ENCODE measurements around the gene MMP17. TPM values are rescaled to one million over a fixed set of nuclear protein-coding genes. Genes with fewer than 3 reads are reported as not detected.
A peak's percentile ranks its signal among the peaks of the same experiment; 100 is the strongest.
"Not testable (repeated sequence)": the region's sequence is repeated elsewhere in the genome, so short reads cannot be mapped to it uniquely, and the experiment has no call there.

MMP17 gene
- polyA plus RNA-seq, 3 donors from 2014 or later = 0.72 TPM; not detected in 2

DNA sequence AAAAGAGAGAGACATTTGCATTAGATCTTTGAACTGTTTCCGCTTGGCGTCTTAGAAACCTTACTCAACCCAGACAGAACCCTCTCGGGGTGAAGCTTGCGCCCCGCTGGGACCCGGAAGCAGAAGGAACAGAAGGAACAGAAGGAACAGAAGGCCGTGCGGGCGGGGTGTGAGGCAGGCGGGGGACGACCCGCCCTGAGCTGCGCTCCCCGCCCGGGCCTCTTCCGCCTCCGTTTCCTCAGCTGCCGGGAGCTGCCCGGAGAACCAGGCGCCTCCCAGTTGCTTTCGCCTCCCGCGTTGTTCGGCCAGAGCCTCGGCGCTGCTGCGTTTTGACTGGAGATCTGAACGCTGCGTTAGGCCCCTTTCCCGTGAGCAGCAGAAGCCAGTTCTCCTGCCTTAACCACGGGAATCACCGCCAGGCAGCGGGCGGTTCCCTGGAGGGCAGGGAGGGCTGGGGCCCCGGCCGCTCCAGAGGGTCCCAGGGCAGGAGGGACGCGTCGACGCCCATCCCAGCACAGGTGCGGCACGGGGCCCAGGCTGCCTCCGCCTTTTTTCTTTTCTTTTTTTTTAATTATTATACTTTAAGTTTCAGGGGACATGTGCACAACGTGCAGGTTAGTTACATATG, 19.3 kb upstream of the MMP17 start:
- Mint-ChIP-seq H3K4me3 (peak overlapping the region; percentile 69 to 81 (median 72)), H3K27ac (peak overlapping the region in 2 of 6 donors; percentile 50 to 72)

DNA sequence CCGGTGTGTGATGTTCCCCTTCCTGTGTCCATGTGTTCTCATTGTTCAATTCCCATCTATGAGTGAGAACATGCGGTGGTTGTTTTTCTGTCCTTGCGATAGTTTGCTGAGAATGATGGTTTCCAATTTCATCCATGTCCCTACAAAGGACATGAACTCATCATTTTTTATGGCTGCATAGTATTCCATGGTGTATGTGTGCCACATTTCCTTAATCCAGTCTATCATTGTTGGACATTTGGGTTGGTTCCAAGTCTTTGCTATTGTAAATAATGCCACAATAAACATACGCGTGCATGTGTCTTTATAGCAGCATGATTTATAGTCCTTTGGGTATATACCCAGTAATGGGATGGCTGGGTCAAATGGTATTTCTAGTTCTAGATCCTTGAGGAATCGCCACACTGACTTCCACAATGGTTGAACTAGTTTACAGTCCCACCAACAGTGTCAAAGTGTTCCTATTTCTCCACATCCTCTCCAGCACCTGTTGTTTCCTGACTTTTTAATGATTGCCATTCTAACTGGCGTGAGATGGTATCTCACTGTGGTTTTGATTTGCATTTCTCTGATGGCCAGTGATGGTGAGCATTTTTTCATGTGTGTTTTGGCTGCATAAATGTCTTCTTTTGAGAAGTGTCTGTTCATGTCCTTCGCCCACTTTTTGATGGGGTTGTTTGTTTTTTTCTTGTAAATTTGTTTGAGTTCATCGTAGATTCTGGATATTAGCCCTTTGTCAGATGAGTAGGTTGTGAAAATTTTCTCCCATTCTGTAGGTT, 18.5 kb upstream of the MMP17 start:
- DNase-seq; H3K27me3 Mint-ChIP-seq (ENCODE audit: low read depth in 3 of 3): not testable (repeated sequence)
- H3K4me3 Mint-ChIP-seq = peak overlapping the region in 4 of 5 donors; percentile 53 to 80 (median 66)

More for the DNA sequence above, 19.3 kb upstream of the MMP17 start:
- H3K9me3 Mint-ChIP-seq = peaks cover 0 to 8% (median 5%) of the 10 kb centered on the region in 6 donors
- DNase-seq = peak in 2 of 3 donors; percentile 11 to 25
- peaks cover 0 to 5% of the 10 kb centered on the region in 2 donors for H3K4me1 Mint-ChIP-seq
- peaks cover 0 to 2% (median 1%) of the 10 kb centered on the region in 3 donors for H3K27me3 Mint-ChIP-seq (ENCODE audit: low read depth in 3 of 3)
- H3K36me3 Mint-ChIP-seq = peaks cover 6 to 9% (median 9%) of the 10 kb centered on the region in 3 donors

DNA sequence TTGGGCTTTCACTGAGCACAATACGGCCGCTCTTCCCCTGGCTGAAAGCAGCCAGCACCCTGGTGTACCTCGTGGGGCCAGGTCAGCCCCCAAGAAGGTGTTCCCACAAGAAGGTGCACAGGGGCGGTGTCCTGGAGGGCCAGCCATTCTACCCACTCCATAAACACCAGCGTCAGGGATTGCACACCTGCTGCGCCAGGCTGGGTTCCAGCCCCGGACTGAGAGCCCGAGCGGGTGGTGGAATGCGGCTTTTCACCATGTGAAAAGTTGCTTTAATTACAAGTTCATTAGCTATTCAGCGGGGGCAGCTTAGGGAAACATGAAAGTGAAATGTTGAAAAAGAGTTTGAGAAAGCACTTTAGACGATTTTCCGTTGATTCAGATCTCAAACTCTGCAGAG, 17.5 kb upstream of the MMP17 start:
- Mint-ChIP-seq H3K4me1 (peaks cover 0 to 5% of the 10 kb centered on the region in 2 donors), H3K27me3 (ENCODE audit: low read depth in 3 of 3) (peaks cover 0 to 2% (median 1%) of the 10 kb centered on the region in 3 donors), H3K36me3 (peaks cover 6 to 9% (median 6%) of the 10 kb centered on the region in 3 donors)

More for the DNA sequence above, 18.5 kb upstream of the MMP17 start:
- H3K36me3 Mint-ChIP-seq, H3K4me1 Mint-ChIP-seq, H3K27ac Mint-ChIP-seq, H3K9me3 Mint-ChIP-seq: not testable (repeated sequence)

DNA sequence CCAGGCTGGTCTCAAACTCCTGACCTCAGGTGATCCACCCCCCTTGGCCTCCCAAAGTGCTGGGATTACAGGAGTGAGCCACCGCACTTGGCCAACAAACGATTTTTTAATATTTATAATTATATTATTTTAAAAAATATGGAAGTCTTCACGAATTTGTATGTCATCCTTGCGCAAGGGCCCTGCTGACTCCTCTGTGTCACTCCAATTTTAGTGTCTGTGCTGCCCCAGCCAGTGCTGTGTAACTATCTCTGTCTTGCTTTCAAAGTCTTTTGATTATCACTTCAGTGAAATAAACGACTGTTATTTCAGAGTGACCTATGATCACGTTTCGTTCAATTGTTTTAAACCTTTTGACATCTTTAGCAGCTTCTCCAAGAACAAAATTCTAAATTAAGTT, 13.1 kb upstream of the MMP17 start:
- peaks cover 0 to 9% (median 3%) of the 10 kb centered on the region in 6 donors for H3K9me3 Mint-ChIP-seq
- no peaks in the 10 kb centered on the region for H3K4me1 Mint-ChIP-seq
- no peak overlapping the region for H3K27ac Mint-ChIP-seq
- H3K36me3 Mint-ChIP-seq = peaks cover 6 to 9% (median 6%) of the 10 kb centered on the region in 3 donors
- DNase-seq = no peak
- peaks cover 0 to 2% (median 1%) of the 10 kb centered on the region in 3 donors for H3K27me3 Mint-ChIP-seq (ENCODE audit: low read depth in 3 of 3)
- no peak overlapping the region for H3K4me3 Mint-ChIP-seq

More for the DNA sequence above, 17.5 kb upstream of the MMP17 start:
- Mint-ChIP-seq H3K4me3 (no peak overlapping the region), H3K9me3 (peaks cover 0 to 9% (median 3%) of the 10 kb centered on the region in 6 donors), H3K27ac (no peak overlapping the region)
- no peak for DNase-seq

DNA sequence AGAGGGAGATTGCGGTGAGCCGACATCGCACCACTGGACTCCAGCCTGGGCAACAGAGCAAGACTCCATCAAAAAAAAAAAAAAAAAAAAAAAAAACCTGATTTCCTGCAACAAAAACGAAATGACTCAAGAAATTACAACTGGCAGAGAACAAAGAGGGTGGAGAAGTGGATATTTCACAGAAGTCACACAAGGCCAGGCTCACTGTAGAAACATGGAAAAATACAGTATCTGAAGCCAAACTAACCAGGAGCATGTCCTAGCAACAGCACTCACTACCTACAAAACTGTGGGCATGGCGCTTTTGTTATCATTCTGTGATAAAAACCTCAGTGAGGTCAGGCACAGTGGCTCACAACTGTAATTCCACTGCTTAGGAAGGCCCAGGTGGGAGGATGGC, 11.7 kb upstream of the MMP17 start:
- Mint-ChIP-seq H3K36me3 (peaks cover 6 to 9% (median 6%) of the 10 kb centered on the region in 3 donors), H3K4me1 (no peaks in the 10 kb centered on the region), H3K9me3 (peaks cover 0 to 9% (median 3%) of the 10 kb centered on the region in 6 donors), H3K4me3 (no peak overlapping the region), H3K27ac (no peak overlapping the region), H3K27me3 (ENCODE audit: low read depth in 3 of 3) (peaks cover 1 to 2% (median 2%) of the 10 kb centered on the region in 3 donors)
- DNase-seq = no peak

DNA sequence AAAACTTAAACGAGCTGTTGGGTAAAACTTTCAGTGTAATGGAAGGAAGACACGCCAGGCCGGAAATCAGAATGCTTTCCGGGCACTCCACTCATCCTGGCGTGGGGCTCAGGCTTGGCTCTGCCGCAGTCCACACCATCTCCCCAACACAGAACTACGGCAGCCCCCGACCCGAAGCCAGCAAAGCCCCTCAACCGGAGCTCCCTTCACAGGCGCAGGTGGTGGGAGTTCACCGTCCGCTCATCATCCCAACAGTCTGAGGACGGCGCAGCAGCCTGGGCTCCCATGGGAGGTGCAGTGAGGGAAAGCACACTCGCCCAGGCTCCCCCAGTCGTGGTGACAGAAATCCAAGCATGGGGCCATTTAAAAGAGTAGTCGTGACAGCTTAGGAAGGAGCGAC, 11.0 kb upstream of the MMP17 start:
- Mint-ChIP-seq H3K27me3 (ENCODE audit: low read depth in 3 of 3) (peaks cover 1 to 2% (median 2%) of the 10 kb centered on the region in 3 donors), H3K4me3 (no peak overlapping the region), H3K9me3 (peaks cover 0 to 9% (median 3%) of the 10 kb centered on the region in 6 donors), H3K36me3 (peaks cover 6% of the 10 kb centered on the region in 3 donors), H3K27ac (no peak overlapping the region), H3K4me1 (no peaks in the 10 kb centered on the region)
- no peak for DNase-seq

DNA sequence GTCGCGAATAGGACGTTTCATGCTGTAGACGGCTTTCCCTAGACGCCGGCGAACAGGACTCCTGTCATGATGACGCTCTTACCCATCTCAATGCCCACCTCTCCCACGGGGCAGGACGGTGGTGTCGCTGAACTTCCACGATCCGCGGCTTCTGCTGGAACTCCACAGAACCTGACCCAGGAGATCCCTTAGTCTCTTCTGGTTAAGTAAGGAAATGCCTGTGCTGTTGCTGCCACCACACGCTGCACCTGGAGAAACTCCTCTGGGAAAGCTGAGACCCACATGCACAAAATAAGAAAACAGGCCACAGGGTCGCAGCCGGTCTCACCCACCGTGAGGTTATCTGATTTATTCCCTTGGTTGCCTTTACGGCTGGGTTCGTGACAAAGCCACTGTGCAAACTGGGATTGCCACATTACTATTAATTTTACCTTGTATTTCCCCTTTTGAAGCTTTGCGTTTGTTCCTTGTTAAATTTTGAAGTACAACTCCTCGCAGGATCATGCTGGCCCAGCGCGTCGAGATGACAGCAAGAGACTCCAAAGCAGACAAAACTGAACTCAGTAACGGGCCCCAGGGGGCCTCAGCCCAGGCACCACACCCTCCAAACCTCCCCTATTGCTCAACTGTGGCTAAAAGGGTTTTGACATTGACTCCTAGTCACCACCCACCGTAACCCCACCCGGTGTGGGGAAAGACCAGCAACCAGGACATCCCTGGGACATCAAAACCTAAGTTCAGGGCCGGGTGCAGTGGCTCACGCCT, 9.2 kb upstream of the MMP17 start:
- Mint-ChIP-seq H3K27me3 (ENCODE audit: low read depth in 3 of 3) (peaks cover 0 to 2% (median 2%) of the 10 kb centered on the region in 3 donors), H3K36me3 (no peaks in the 10 kb centered on the region), H3K9me3 (peaks cover 0 to under 1% (median 0%) of the 10 kb centered on the region in 6 donors), H3K4me3 (no peak overlapping the region), H3K27ac (no peak overlapping the region), H3K4me1 (no peaks in the 10 kb centered on the region)
- DNase-seq = no peak

DNA sequence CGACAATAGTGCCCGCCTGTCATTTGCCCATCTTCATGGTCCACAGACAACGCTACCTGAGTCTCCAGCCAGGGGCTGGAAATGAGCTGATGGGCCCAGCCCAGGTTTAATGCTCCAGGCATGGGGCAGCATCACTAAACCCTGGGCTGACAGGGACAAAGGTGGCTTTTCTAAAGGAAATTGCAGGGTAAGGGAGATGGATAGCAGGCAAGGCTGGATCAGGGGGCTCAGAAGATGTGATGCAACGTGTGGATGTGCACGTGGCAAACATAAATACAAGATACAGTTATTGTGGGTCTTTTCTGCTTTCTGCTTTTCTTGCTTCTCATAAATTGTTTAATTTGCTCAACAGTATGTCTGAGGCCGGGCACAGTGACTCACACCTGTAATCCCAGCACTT, 3.7 kb upstream of the MMP17 start:
- Mint-ChIP-seq H3K36me3 (no peaks in the 10 kb centered on the region), H3K27ac (no peak overlapping the region), H3K4me1 (no peaks in the 10 kb centered on the region), H3K9me3 (no peaks in the 10 kb centered on the region), H3K27me3 (ENCODE audit: low read depth in 3 of 3) (peaks cover 0 to 10% (median 9%) of the 10 kb centered on the region in 3 donors), H3K4me3 (no peak overlapping the region)
- no peak for DNase-seq

DNA sequence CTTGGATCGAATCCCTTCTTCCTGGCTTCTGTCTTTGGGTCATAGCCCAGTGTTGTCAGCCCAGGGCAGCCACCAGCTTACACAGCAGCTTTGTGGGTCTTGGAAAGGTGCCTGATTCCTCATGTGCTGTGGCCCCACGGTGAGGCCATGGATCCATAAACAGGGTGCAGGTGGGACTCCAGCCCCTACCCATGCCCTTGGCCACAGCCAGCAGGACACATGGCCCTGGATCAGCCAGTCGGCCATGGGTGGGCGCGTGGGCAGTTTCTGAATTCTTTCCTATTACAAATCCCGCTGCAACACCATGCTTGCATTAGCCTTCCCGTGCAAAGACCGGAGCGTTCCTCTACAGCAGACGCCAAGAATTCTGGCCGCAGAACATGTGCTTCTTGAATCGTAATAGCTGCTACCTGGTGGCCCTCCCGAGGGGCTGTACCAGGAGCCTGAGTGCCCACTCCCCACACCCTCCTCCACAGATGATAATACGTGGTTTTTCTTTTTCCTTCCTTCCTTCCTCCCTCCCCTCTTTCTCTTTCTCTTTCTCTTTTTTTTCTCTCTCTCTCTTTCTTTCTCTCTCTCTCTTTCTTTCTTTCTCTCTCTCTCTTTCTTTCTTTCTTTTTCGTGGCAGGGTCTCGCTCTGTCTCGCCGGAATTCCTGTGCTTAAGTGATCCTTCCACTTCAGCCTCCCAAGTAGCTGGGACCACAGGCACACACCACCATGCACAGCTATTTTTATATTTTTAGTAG, 2.9 kb upstream of the MMP17 start:
- no peaks in the 10 kb centered on the region for H3K36me3 Mint-ChIP-seq
- H3K4me1 Mint-ChIP-seq = no peaks in the 10 kb centered on the region
- no peak overlapping the region for H3K27ac Mint-ChIP-seq
- peaks cover 0 to 10% (median 9%) of the 10 kb centered on the region in 3 donors for H3K27me3 Mint-ChIP-seq (ENCODE audit: low read depth in 3 of 3)
- H3K9me3 Mint-ChIP-seq = no peaks in the 10 kb centered on the region
- DNase-seq = no peak
- peak overlapping the region in 1 of 5 donors; percentile 18 for H3K4me3 Mint-ChIP-seq

DNA sequence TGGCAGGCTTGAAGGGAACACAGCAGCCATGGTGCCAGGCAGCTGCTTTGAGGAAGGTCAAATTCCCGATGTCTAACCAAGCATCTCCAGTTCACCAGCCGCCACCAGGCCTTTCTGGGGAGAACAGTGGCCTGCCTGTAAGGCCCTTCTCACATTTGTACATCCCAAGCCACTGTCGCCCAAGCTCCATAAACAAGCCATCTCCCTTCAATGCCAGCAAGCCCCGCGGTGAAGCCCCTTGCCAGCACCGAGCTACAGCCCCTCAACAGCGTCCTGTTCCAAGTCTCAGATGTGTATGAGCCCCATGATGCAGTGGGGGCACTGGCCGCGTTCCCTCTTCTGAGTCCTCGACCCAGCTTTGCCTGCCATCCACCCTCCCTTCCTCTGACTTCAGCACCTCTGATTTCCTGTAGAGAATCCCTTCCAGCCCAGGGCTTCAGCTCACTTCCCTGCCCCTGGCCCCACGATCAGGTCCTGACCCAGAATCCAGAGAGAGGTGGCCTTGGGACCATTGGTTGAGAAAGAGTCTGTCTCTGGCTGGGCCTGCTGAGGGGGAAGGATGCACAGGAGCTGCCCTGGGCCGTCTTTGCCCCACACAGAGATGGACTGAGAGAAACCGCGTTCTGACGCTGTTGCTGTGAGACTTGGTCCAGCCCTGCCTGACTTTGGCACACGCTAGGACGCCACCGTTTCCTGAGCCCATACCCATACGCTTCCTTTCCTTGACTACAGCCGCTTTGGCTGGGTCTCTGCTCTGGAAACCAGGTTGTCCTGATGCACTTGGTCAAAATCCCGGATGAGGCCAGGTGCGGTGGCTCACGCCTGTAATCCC, 1.9 kb upstream of the MMP17 start:
- no peaks in the 10 kb centered on the region for H3K36me3 Mint-ChIP-seq
- H3K4me3 Mint-ChIP-seq = peak overlapping the region in 2 of 5 donors; percentile 7 to 24
- peaks cover 0 to 4% of the 10 kb centered on the region in 2 donors for H3K4me1 Mint-ChIP-seq
- no peak for DNase-seq
- H3K27me3 Mint-ChIP-seq (ENCODE audit: low read depth in 3 of 3) = peaks cover 0 to 10% (median 9%) of the 10 kb centered on the region in 3 donors
- H3K27ac Mint-ChIP-seq = peak overlapping the region in 1 of 6 donors; percentile 24
- H3K9me3 Mint-ChIP-seq = no peaks in the 10 kb centered on the region

DNA sequence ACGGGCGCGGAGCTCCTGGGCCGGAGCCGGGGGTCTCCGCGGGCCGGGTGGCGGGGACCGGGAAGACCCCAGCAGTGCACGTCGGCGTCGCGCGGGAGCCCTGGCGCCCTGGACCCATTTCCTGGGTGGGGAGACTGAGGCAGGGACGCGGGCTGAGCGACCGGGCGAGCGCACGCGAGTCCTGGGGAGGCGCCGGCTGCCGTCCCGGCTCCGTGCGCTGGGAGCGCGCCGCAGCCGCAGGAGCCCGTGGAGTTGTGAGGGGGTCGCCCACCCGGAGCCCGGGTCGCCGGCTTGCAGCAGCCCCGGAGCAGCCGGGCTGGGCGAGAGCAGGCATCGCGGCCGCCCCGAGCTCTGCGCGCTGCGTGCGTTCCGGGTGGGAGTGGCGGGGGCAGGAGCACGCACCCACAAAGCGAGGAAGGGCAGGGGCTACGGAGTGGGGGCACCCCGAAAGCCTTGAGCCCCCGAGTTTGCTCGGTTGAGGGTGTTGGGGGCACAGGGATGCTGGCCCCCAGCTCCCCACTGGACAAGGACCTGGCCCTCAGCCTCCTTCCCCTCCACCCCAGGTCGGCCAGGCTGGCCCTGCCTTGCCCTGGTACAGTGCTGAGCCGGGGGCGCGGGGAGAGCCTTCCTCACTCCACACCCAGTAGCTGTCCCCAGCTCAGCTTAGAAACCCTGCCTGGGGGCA, 620 bp downstream of the MMP17 start:
- H3K27ac Mint-ChIP-seq = no peak overlapping the region
- no peak for DNase-seq
- H3K36me3 Mint-ChIP-seq = no peaks in the 10 kb centered on the region
- H3K9me3 Mint-ChIP-seq = no peaks in the 10 kb centered on the region
- H3K4me1 Mint-ChIP-seq = peaks cover 0 to 4% of the 10 kb centered on the region in 2 donors
- peaks cover 0 to 16% (median 7%) of the 10 kb centered on the region in 3 donors for H3K27me3 Mint-ChIP-seq (ENCODE audit: low read depth in 3 of 3)
- H3K4me3 Mint-ChIP-seq = peak overlapping the region; percentile 35 to 76 (median 57)

DNA sequence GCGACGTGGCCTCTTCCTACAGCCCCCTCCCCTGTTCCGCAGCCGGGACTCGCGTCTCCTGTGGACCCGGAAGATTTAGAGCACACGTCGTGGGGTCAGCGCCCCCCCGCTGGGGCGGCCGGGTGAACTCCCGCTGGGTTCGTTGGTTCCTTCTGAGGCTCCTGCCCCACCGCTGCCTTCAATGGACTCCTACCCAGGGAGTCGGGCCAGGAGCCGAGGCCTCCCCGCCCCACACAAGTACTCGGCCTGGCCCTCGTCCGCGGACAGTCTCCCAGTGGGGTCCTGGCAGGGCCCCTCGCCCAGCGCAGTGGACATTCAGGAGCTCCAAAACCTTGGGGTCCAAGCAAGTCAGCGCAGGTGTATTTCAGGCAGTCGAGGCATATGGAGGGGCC, 1.2 kb downstream of the MMP17 start:
- Mint-ChIP-seq H3K27me3 (ENCODE audit: low read depth in 3 of 3) (peaks cover 0 to 16% (median 7%) of the 10 kb centered on the region in 3 donors), H3K4me1 (peaks cover 0 to 4% of the 10 kb centered on the region in 2 donors), H3K4me3 (peak overlapping the region; percentile 35 to 76 (median 57)), H3K9me3 (no peaks in the 10 kb centered on the region), H3K36me3 (no peaks in the 10 kb centered on the region), H3K27ac (no peak overlapping the region)
- DNase-seq = no peak
